ENCODE data around the gene FHOD3. TPM values are rescaled to one million over a fixed set of nuclear protein-coding genes. Genes with fewer than 3 reads are reported as not detected.

FHOD3 gene
- total RNA-seq: 2.5 TPM
- long read RNA-seq, partial matches to known transcripts: 1 of 2 reads
- long read RNA-seq, other reads (novel, unspliced or antisense): 1 of 2 reads

DNA sequence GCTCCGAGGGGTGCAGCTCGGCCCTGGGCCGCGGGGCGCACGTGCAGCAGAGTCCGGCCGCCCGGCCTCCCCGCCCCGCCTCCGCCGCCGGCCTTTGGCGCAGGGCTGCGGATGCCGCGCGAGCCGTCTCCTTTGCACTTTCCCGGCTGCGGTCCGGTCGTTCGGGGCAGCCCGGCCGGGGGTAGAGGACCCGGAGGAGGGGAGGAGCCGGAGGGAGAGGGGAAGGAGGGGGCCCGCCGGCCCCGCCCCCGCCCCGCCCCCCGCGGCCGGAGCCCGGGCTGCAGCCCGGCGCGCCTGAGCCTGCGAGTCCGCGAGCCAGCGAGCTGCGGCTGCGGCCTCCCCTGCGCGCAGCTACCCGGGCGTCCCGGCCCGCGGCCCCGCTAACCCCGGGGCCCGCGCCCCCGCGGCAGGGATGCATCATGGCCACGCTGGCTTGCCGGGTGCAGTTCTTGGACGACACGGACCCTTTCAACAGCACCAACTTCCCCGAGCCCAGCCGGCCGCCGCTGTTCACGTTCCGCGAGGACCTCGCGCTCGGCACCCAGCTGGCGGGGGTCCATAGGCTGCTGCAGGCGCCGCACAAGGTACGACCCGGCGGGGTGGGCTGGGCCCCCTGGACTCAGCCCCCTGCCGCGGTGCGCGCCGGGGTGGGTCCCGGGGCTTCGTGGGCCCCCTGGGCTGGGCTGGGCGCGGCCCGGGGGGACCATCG is at the start of gene FHOD3:
FHOD3 (plus strand) TSS at position 297 of the 709 bp plus-strand sequence; CDS start at position 420, 123 bp downstream.
- DNase-seq: peak; percentile 57
- ATAC-seq: peak; percentile 87 to 88
- Histone ChIP-seq H3K27ac (no peak within 1 kb of the TSS), H3K4me1 (peaks cover 20% of the 10 kb centered on the region), H3K4me3 (peak within 1 kb of the TSS; percentile 62), H3K9me3 (no peaks in the 10 kb centered on the region), H3K36me3 (no peaks in the 10 kb centered on the region), H3K27me3 (ENCODE audit: low read depth) (peaks cover 51% of the 10 kb centered on the region)
- intact Hi-C loops (cut with DNase I): no loop called here
- TF ChIP-seq CTCF (IDR thresholded peaks at IDR 0.05): no peak

GRCh38 chr18:36249392-36249791 is 48.1 kb upstream of the FHOD3 start:
- intact Hi-C loops (cut with DNase I): no loop called here
- Histone ChIP-seq H3K4me3 (no peak overlapping the region), H3K27me3 (ENCODE audit: low read depth) (no peaks in the 10 kb centered on the region), H3K9me3 (no peaks in the 10 kb centered on the region), H3K36me3 (no peaks in the 10 kb centered on the region), H3K4me1 (no peaks in the 10 kb centered on the region), H3K27ac (no peak overlapping the region)
- ATAC-seq (no peak), DNase-seq (no peak)
- no peak for TF ChIP-seq CTCF (IDR thresholded peaks at IDR 0.05)

DNA sequence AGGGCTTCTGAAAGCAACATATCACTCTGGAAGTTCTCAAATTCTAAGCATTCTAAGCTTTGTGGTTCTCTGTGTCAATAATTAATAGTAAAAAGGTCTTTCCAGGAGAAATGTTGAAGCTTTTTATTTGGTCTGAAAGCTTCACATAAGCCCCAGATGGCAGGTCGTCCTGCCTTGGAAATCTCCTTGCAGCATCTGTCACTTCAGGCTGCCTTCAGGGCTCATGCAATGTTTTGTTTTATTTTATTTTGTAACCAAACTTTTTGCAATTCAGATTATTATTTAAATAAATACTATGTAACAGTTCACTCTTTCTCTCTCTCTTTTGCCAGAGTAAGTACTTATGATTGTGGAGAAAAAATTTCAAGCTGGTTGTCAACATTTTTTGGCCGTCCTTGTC is 46.7 kb upstream of the FHOD3 start:
- Histone ChIP-seq H3K27me3 (ENCODE audit: low read depth) (no peaks in the 10 kb centered on the region), H3K9me3 (no peaks in the 10 kb centered on the region), H3K27ac (no peak overlapping the region), H3K4me3 (no peak overlapping the region), H3K36me3 (no peaks in the 10 kb centered on the region), H3K4me1 (no peaks in the 10 kb centered on the region)
- DNase-seq: no peak
- no peak for ATAC-seq
- TF ChIP-seq CTCF (IDR thresholded peaks at IDR 0.05): no peak
- intact Hi-C loops (cut with DNase I): no loop called here

GRCh38 chr18:36255072-36255698 is 42.3 kb upstream of the FHOD3 start:
- intact Hi-C loops (cut with DNase I): no loop called here
- Histone ChIP-seq H3K4me3 (no peak overlapping the region), H3K36me3 (no peaks in the 10 kb centered on the region), H3K4me1 (no peaks in the 10 kb centered on the region), H3K9me3 (no peaks in the 10 kb centered on the region), H3K27ac (no peak overlapping the region), H3K27me3 (ENCODE audit: low read depth) (no peaks in the 10 kb centered on the region)
- no peak for DNase-seq
- TF ChIP-seq CTCF (IDR thresholded peaks at IDR 0.05): no peak
- no peak for ATAC-seq

DNA sequence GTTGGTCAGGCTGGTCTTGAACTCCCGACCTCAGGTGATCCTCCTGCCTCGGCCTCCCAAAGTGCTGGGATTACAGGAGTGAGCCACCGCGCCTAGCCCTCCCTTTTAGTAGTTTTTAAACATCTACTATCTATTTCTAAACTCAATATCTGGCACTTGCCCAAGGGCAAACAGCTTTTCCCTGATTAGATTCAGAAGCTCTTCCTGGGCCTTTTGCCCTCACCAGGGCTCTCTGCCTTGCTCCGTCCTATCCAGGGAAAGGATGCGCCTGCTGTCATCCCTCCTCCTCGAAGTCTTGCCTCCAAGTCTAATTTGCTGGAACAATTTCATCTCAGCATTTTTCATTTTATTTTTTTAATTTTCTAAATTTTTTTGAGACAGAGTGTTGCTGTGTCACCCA is 41.4 kb upstream of the FHOD3 start:
- no peak for DNase-seq
- H3K27me3 ChIP-seq (ENCODE audit: low read depth): no peaks in the 10 kb centered on the region
- no peak overlapping the region for H3K4me3 ChIP-seq
- no peaks in the 10 kb centered on the region for H3K4me1 ChIP-seq
- no peaks in the 10 kb centered on the region for H3K36me3 ChIP-seq
- TF ChIP-seq CTCF (IDR thresholded peaks at IDR 0.05): no peak
- H3K9me3 ChIP-seq: no peaks in the 10 kb centered on the region
- no peak overlapping the region for H3K27ac ChIP-seq
- intact Hi-C loops (cut with DNase I): no loop called here
- no peak for ATAC-seq

All from lower lobe of right lung (tissue), 2 donors.